ENCODE measurements around the gene VN1R5.

The VN1R5 gene

GRCh38 chr1:247298124-247298481 lies 42.2 kb downstream of the VN1R5 start:
- peaks cover 8% of the 10 kb centered on the region for H3K36me3 ChIP-seq (ENCODE audit: control insufficient read depth, insufficient read depth, low read length)
- H3K27me3 ChIP-seq (replicated peaks; ENCODE audit: control insufficient read depth, insufficient read depth, low read length): no peaks in the 10 kb centered on the region
- no peak for TF ChIP-seq CTCF (IDR thresholded peaks at IDR 0.05; ENCODE audit: insufficient read depth, low read length, poor library complexity, severe bottlenecking)
- no peak for DNase-seq (ENCODE audit: extremely low read depth, insufficient read length)
- no peak overlapping the region for H3K4me3 ChIP-seq (replicated peaks; ENCODE audit: low read depth, low read length)

GRCh38 chr1:247298701-247299100 lies 42.8 kb downstream of the VN1R5 start:
- Histone ChIP-seq H3K4me3 (replicated peaks; ENCODE audit: low read depth, low read length) (no peak overlapping the region), H3K27me3 (replicated peaks; ENCODE audit: control insufficient read depth, insufficient read depth, low read length) (no peaks in the 10 kb centered on the region), H3K36me3 (ENCODE audit: control insufficient read depth, insufficient read depth, low read length) (peaks cover 8% of the 10 kb centered on the region)
- TF ChIP-seq CTCF (IDR thresholded peaks at IDR 0.05; ENCODE audit: insufficient read depth, low read length, poor library complexity, severe bottlenecking): no peak
- DNase-seq (ENCODE audit: extremely low read depth, insufficient read length): no peak

GRCh38 chr1:247299723-247300381 lies 44.0 kb downstream of the VN1R5 start:
- DNase-seq (ENCODE audit: extremely low read depth, insufficient read length): no peak
- peaks cover 8% of the 10 kb centered on the region for H3K36me3 ChIP-seq (ENCODE audit: control insufficient read depth, insufficient read depth, low read length)
- H3K4me3 ChIP-seq (replicated peaks; ENCODE audit: low read depth, low read length): no peak overlapping the region

GRCh38 chr1:247300491-247301175 lies 44.8 kb downstream of the VN1R5 start:
- Histone ChIP-seq H3K27me3 (replicated peaks; ENCODE audit: control insufficient read depth, insufficient read depth, low read length) (no peaks in the 10 kb centered on the region), H3K36me3 (ENCODE audit: control insufficient read depth, insufficient read depth, low read length) (peaks cover 8% of the 10 kb centered on the region), H3K4me3 (replicated peaks; ENCODE audit: low read depth, low read length) (no peak overlapping the region)
- no peak for TF ChIP-seq CTCF (IDR thresholded peaks at IDR 0.05; ENCODE audit: insufficient read depth, low read length, poor library complexity, severe bottlenecking)
- no peak for DNase-seq (ENCODE audit: extremely low read depth, insufficient read length)

More at GRCh38 chr1:247299723-247300381, 44.0 kb downstream of the VN1R5 start:
- H3K27me3 ChIP-seq (replicated peaks; ENCODE audit: control insufficient read depth, insufficient read depth, low read length): no peaks in the 10 kb centered on the region
- no peak for TF ChIP-seq CTCF (IDR thresholded peaks at IDR 0.05; ENCODE audit: insufficient read depth, low read length, poor library complexity, severe bottlenecking)

GRCh38 chr1:247301176-247301540 lies 45.3 kb downstream of the VN1R5 start:
- no peaks in the 10 kb centered on the region for H3K27me3 ChIP-seq (replicated peaks; ENCODE audit: control insufficient read depth, insufficient read depth, low read length)
- DNase-seq (ENCODE audit: extremely low read depth, insufficient read length): no peak
- H3K4me3 ChIP-seq (replicated peaks; ENCODE audit: low read depth, low read length): no peak overlapping the region
- H3K36me3 ChIP-seq (ENCODE audit: control insufficient read depth, insufficient read depth, low read length): peaks cover 8% of the 10 kb centered on the region
- TF ChIP-seq CTCF (IDR thresholded peaks at IDR 0.05; ENCODE audit: insufficient read depth, low read length, poor library complexity, severe bottlenecking): no peak
